Measurements from ENCODE around the gene AK9.

AK9 gene

GRCh38 chr6:109510358-109510757 lies 180.6 kb downstream of the AK9 start:
- no peak for DNase-seq (ENCODE audit: low read depth)

- no peak for DNase-seq (ENCODE audit: low read depth)
Observed at GRCh38 chr6:109508166-109508860, 182.7 kb downstream of the AK9 start.

GRCh38 chr6:109507490-109508072 lies 183.4 kb downstream of the AK9 start:
- DNase-seq (ENCODE audit: low read depth), result no peak

- no peak for DNase-seq (ENCODE audit: low read depth)
Observed at GRCh38 chr6:109506841-109507240, 184.2 kb downstream of the AK9 start.

- DNase-seq (ENCODE audit: low read depth), result no peak
Observed at GRCh38 chr6:109506314-109506713, 184.7 kb downstream of the AK9 start.

GRCh38 chr6:109503327-109504224 lies 187.4 kb downstream of the AK9 start:
- DNase-seq (ENCODE audit: low read depth), result no peak

GRCh38 chr6:109498936-109499335 lies 192.1 kb downstream of the AK9 start:
- DNase-seq (ENCODE audit: low read depth), result no peak

- DNase-seq (ENCODE audit: low read depth), result no peak
Observed at GRCh38 chr6:109498052-109498451, 192.9 kb downstream of the AK9 start.

GRCh38 chr6:109496036-109496772 lies 194.8 kb downstream of the AK9 start:
- no peak for DNase-seq (ENCODE audit: low read depth)

- DNase-seq (ENCODE audit: low read depth), result no peak
Observed at GRCh38 chr6:109493865-109494264, 197.1 kb downstream of the AK9 start.

GRCh38 chr6:109491207-109491938 lies 199.6 kb downstream of the AK9 start:
- DNase-seq (ENCODE audit: low read depth), result no peak

- DNase-seq (ENCODE audit: low read depth), result no peak
Observed at GRCh38 chr6:109490713-109491112, 200.3 kb downstream of the AK9 start.

GRCh38 chr6:109488001-109488400 lies 203.0 kb downstream of the AK9 start:
- no peak for DNase-seq (ENCODE audit: low read depth)

- DNase-seq (ENCODE audit: low read depth), result no peak
Observed at GRCh38 chr6:109486068-109486467, 204.9 kb downstream of the AK9 start.

GRCh38 chr6:109485266-109485935 lies 205.6 kb downstream of the AK9 start:
- DNase-seq (ENCODE audit: low read depth), result no peak

GRCh38 chr6:109484122-109484521 lies 206.9 kb downstream of the AK9 start:
- DNase-seq (ENCODE audit: low read depth), result no peak

- DNase-seq (ENCODE audit: low read depth), result no peak
Observed at GRCh38 chr6:109483735-109484057, 207.3 kb downstream of the AK9 start.

GRCh38 chr6:109482905-109483734 lies 207.9 kb downstream of the AK9 start, which contains the start of gene ZBTB24:
ZBTB24 (minus strand) TSS chr6:109483219; CDS start chr6:109482026, 1,193 bp downstream.
- peak; percentile 80 for DNase-seq (ENCODE audit: low read depth)

GRCh38 chr6:109480993-109481480 lies 210.0 kb downstream of the AK9 start:
- DNase-seq (ENCODE audit: low read depth), result no peak

Data from GM04504 (cell line).